ENCODE results near the gene MAP3K12.

DNA sequence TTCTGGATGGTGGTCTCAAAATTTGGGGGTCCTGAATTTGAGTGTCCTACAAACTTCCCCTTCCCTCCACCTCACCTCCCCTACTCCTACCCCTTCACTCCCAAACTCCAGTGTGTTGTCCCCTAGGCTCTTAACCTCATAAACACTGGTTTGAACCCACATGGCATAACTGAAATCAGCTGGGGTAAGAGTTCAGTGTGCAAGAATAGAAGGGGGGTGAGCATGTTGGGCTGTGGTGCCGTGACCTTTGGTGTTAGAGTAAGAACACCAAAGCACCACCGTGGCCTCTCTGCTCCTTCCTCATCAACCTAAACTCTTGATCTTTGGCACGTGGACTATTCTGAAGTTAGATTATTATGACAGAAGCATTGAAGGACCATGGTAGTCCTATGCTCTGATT, 36.3 kb downstream of the MAP3K12 start:
- TF ChIP-seq, protein P1, sequence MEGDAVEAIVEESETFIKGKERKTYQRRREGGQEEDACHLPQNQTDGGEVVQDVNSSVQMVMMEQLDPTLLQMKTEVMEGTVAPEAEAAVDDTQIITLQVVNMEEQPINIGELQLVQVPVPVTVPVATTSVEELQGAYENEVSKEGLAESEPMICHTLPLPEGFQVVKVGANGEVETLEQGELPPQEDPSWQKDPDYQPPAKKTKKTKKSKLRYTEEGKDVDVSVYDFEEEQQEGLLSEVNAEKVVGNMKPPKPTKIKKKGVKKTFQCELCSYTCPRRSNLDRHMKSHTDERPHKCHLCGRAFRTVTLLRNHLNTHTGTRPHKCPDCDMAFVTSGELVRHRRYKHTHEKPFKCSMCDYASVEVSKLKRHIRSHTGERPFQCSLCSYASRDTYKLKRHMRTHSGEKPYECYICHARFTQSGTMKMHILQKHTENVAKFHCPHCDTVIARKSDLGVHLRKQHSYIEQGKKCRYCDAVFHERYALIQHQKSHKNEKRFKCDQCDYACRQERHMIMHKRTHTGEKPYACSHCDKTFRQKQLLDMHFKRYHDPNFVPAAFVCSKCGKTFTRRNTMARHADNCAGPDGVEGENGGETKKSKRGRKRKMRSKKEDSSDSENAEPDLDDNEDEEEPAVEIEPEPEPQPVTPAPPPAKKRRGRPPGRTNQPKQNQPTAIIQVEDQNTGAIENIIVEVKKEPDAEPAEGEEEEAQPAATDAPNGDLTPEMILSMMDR (IDR thresholded peaks at IDR 0.05): no peak
- TF ChIP-seq POLR2A (IDR thresholded peaks at IDR 0.05): no peak
- no peak for TF ChIP-seq POLR2AphosphoS5 (IDR thresholded peaks at IDR 0.05; ENCODE audit: insufficient read depth in 1 of 2, low read depth in 1 of 2)

All from vagina (tissue), 2 donors.